ENCODE measurements around the gene DYNC1LI2. TPM values are rescaled to one million over a fixed set of nuclear protein-coding genes. Genes with fewer than 3 reads are reported as not detected.

DYNC1LI2 gene
- total RNA-seq, 1 donor from 2014 or later = 147 TPM

- H3K4me1 Mint-ChIP-seq (ENCODE audit: low read depth) = peaks cover 33% of the 10 kb centered on the region
- no peaks in the 10 kb centered on the region for H3K9me3 Mint-ChIP-seq (ENCODE audit: low read depth)
- peaks cover 29% of the 10 kb centered on the region for H3K36me3 Mint-ChIP-seq (ENCODE audit: low read depth)
- no peak for DNase-seq (ENCODE audit: low spot score)
- TF ChIP-seq CTCF (IDR thresholded peaks at IDR 0.05) = no peak
- peak overlapping the region; percentile 99 for H3K27ac Mint-ChIP-seq (ENCODE audit: unreplicated experiment)
- H3K4me3 Mint-ChIP-seq (ENCODE audit: unreplicated experiment) = peak overlapping the region; percentile 17
- no peaks in the 10 kb centered on the region for H3K27me3 Mint-ChIP-seq (ENCODE audit: low read depth)
These were observed 10.9 kb downstream of the DYNC1LI2 start for GRCh38 chr16:66740533-66740932.

GRCh38 chr16:66740010-66740409 lies 11.4 kb downstream of the DYNC1LI2 start:
- no peak for DNase-seq (ENCODE audit: low spot score)
- Mint-ChIP-seq H3K27me3 (ENCODE audit: low read depth) (no peaks in the 10 kb centered on the region), H3K27ac (ENCODE audit: unreplicated experiment) (peak overlapping the region; percentile 99), H3K36me3 (ENCODE audit: low read depth) (peaks cover 30% of the 10 kb centered on the region), H3K9me3 (ENCODE audit: low read depth) (no peaks in the 10 kb centered on the region), H3K4me3 (ENCODE audit: unreplicated experiment) (no peak overlapping the region), H3K4me1 (ENCODE audit: low read depth) (peaks cover 33% of the 10 kb centered on the region)
- peak; percentile 82 for TF ChIP-seq CTCF (IDR thresholded peaks at IDR 0.05)

- Mint-ChIP-seq H3K9me3 (ENCODE audit: low read depth) (no peaks in the 10 kb centered on the region), H3K36me3 (ENCODE audit: low read depth) (peaks cover 47% of the 10 kb centered on the region), H3K27ac (ENCODE audit: unreplicated experiment) (peak overlapping the region; percentile 61), H3K4me1 (ENCODE audit: low read depth) (peaks cover 15% of the 10 kb centered on the region), H3K4me3 (ENCODE audit: unreplicated experiment) (no peak overlapping the region), H3K27me3 (ENCODE audit: low read depth) (no peaks in the 10 kb centered on the region)
- no peak for TF ChIP-seq CTCF (IDR thresholded peaks at IDR 0.05)
- DNase-seq (ENCODE audit: low spot score) = no peak
These were observed 15.5 kb downstream of the DYNC1LI2 start for GRCh38 chr16:66735891-66736290.

- peaks cover 7% of the 10 kb centered on the region for H3K4me1 Mint-ChIP-seq (ENCODE audit: low read depth)
- no peak overlapping the region for H3K27ac Mint-ChIP-seq (ENCODE audit: unreplicated experiment)
- H3K27me3 Mint-ChIP-seq (ENCODE audit: low read depth) = no peaks in the 10 kb centered on the region
- no peak for DNase-seq (ENCODE audit: low spot score)
- TF ChIP-seq CTCF (IDR thresholded peaks at IDR 0.05) = no peak
- H3K4me3 Mint-ChIP-seq (ENCODE audit: unreplicated experiment) = no peak overlapping the region
- H3K36me3 Mint-ChIP-seq (ENCODE audit: low read depth) = peaks cover 46% of the 10 kb centered on the region
- H3K9me3 Mint-ChIP-seq (ENCODE audit: low read depth) = no peaks in the 10 kb centered on the region
These were observed 20.3 kb downstream of the DYNC1LI2 start for GRCh38 chr16:66731101-66731500.

GRCh38 chr16:66728804-66729203 lies 22.6 kb downstream of the DYNC1LI2 start:
- no peak for TF ChIP-seq CTCF (IDR thresholded peaks at IDR 0.05)
- peaks cover 7% of the 10 kb centered on the region for H3K4me1 Mint-ChIP-seq (ENCODE audit: low read depth)
- no peak overlapping the region for H3K4me3 Mint-ChIP-seq (ENCODE audit: unreplicated experiment)
- H3K27me3 Mint-ChIP-seq (ENCODE audit: low read depth) = no peaks in the 10 kb centered on the region
- DNase-seq (ENCODE audit: low spot score) = no peak
- H3K27ac Mint-ChIP-seq (ENCODE audit: unreplicated experiment) = no peak overlapping the region
- peaks cover 54% of the 10 kb centered on the region for H3K36me3 Mint-ChIP-seq (ENCODE audit: low read depth)
- no peaks in the 10 kb centered on the region for H3K9me3 Mint-ChIP-seq (ENCODE audit: low read depth)
